H54 (cell line): ENCODE measurements around the gene CDH5.

Experiments used
- DNase-seq: peaks from one replicate; pipeline ENCODE4 v3.0.0; 2011; ENCODE audit warnings: low spot score, mixed read lengths; ENCODE audit not compliant: insufficient read length
- FAIRE-seq: peaks from 3 replicates; lab custom pipeline; 2011; peaks lifted over from hg19 to GRCh38; lab: Jason Lieb, UNC
- POLR2A ChIP-seq: IDR thresholded peaks from 2 replicates; pipeline ENCODE4 v1.6.1; 2011; ENCODE audit warnings: low read depth, mild to moderate bottlenecking, low read length

CDH5 gene

GRCh38 chr16:66386629-66387622 lies 20.4 kb downstream of the CDH5 start:
- no peak for TF ChIP-seq POLR2A
- FAIRE-seq (no peak), DNase-seq (no peak)

GRCh38 chr16:66387817-66388332 lies 21.4 kb downstream of the CDH5 start:
- no peak for DNase-seq
- FAIRE-seq = no peak

GRCh38 chr16:66388350-66389139 lies 22.1 kb downstream of the CDH5 start:
- FAIRE-seq = no peak
- no peak for TF ChIP-seq POLR2A
- DNase-seq = no peak

More at GRCh38 chr16:66387817-66388332, 21.4 kb downstream of the CDH5 start:
- TF ChIP-seq POLR2A = no peak

GRCh38 chr16:66389256-66390176 lies 23.0 kb downstream of the CDH5 start:
- DNase-seq (no peak), FAIRE-seq (no peak)

GRCh38 chr16:66390346-66391108 lies 24.0 kb downstream of the CDH5 start:
- FAIRE-seq (no peak), DNase-seq (no peak)
- TF ChIP-seq POLR2A = no peak

More at GRCh38 chr16:66389256-66390176, 23.0 kb downstream of the CDH5 start:
- no peak for TF ChIP-seq POLR2A

GRCh38 chr16:66391726-66392670 lies 25.5 kb downstream of the CDH5 start:
- TF ChIP-seq POLR2A = no peak
- DNase-seq (no peak), FAIRE-seq (no peak)

- no peak for TF ChIP-seq POLR2A
- FAIRE-seq (no peak), DNase-seq (no peak)
Measured at GRCh38 chr16:66395806-66396555, 29.5 kb downstream of the CDH5 start.

GRCh38 chr16:66397736-66398433 lies 31.4 kb downstream of the CDH5 start:
- no peak for FAIRE-seq
- TF ChIP-seq POLR2A = no peak
- no peak for DNase-seq

- no peak for DNase-seq
- TF ChIP-seq POLR2A = no peak
- no peak for FAIRE-seq
Measured at GRCh38 chr16:66399031-66399430, 32.5 kb downstream of the CDH5 start.

GRCh38 chr16:66399930-66400329 lies 33.4 kb downstream of the CDH5 start:
- FAIRE-seq (no peak), DNase-seq (no peak)
- no peak for TF ChIP-seq POLR2A
